Prostate gland (tissue), 2 donors: ENCODE measurements around the gene NEK2. TPM values are rescaled to one million over a fixed set of nuclear protein-coding genes. Genes with fewer than 3 reads are reported as not detected.

ENCODE experiments used
- DNase-seq: peaks from one replicate; pipeline ENCODE4 v3.0.0-alpha.2; 2019; ENCODE audit warnings: low spot score
- H3K27ac ChIP-seq, 2 donors: fragments of 200-600 bp; sonication (generic); 2 replicates each; pipeline ENCODE4 v1.5.1; 2017 to 2019
- H3K27me3 ChIP-seq: fragments of 200-600 bp; sonication (generic); replicated peaks from 2 replicates; pipeline ENCODE4 v1.5.1; 2019; ENCODE audit not compliant: insufficient read depth
- H3K36me3 ChIP-seq, 2 donors: fragments of 200-600 bp; sonication (generic); 1 replicate in 1 of 2; 2 replicates in 1 of 2; pipeline versions ENCODE4 v1.5.1 to v1.8.1; 2017 to 2019
- H3K4me1 ChIP-seq: fragments of 200-600 bp; sonication (generic); replicated peaks from 2 replicates; pipeline ENCODE4 v1.5.1; 2019
- H3K4me3 ChIP-seq, 2 donors: fragments of 200-600 bp; sonication (generic); 2 replicates each; pipeline ENCODE4 v1.5.1; 2017 to 2019
- H3K9me3 ChIP-seq: fragments of 200-600 bp; sonication (generic); 2 replicates; pipeline ENCODE4 v1.5.1; 2017
- CTCF ChIP-seq, 4 experiments: fragments of 200-600 bp in 2 of 4; fragments of 450-650 bp in 2 of 4; sonication (generic) in 2 of 4; IDR thresholded peaks; 1 replicate in 3 of 4; 2 replicates in 1 of 4; pipeline ENCODE4 v1.5.1; 2016 to 2019; ENCODE audit warnings: antibody characterized with exemption in 4 of 4, mild to moderate bottlenecking in 2 of 4, moderate library complexity in 2 of 4
- POLR2A ChIP-seq: fragments of 450-650 bp; IDR thresholded peaks from one replicate; pipeline ENCODE4 v1.6.1; 2016; ENCODE audit warnings: antibody characterized with exemption, mild to moderate bottlenecking
- POLR2AphosphoS5 ChIP-seq: sonication (generic); formaldehyde crosslinking; IDR thresholded peaks from one replicate; pipeline ENCODE4 v1.6.1; 2017; ENCODE audit warnings: antibody characterized with exemption
- WGBS: methylation state at CpG from one replicate; pipeline ENCODE4 v1.1.5; 2018; 5-methylcytosine and 5-hydroxymethylcytosine counted together
- intact Hi-C: fragments of 100-400 bp; cut with DNase I; formaldehyde crosslinking; loops from one replicate; pipeline ENCODE4 v1.14.2; 2022
- total RNA-seq, 2 donors: library from RNA; depleted of rRNA; stranded (reverse); fragments of >200 nt; gene quantifications; one replicate each; pipeline ENCODE4 v1.1.0, GENCODE V29; 2016

The NEK2 gene
- total RNA-seq, 2 donors from 2014 or later = 1.7 to 8.5 TPM

DNA sequence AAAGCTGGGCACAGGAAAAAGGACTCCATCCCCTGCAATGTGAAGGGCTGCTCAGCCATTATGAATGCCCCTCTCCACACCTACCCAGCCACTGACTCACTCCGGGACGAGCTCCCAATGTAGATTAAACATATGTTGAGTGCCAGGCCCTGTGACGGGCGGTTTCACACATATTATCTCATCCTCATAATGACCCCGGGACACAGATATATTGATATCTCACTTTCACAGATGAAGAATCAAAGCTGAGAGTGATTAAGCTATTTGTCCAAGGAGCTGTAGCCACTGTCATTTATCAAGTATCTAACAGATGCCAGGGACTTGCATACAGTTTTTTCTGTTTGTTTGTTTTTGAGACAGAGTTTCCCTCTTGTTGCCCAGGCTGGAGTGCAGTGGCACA lies 61.5 kb downstream of the NEK2 start:
- no peak overlapping the region for H3K27ac ChIP-seq
- no peaks in the 10 kb centered on the region for H3K9me3 ChIP-seq
- no peaks in the 10 kb centered on the region for H3K36me3 ChIP-seq
- intact Hi-C loops = no loop called here
- TF ChIP-seq CTCF (IDR thresholded peaks at IDR 0.05) (no peak), POLR2AphosphoS5 (no peak), POLR2A (no peak)
- no peak for DNase-seq
- WGBS = 76% methylated on average over 5 of the region's 5 CpGs
- H3K4me1 ChIP-seq = no peaks in the 10 kb centered on the region
- no peak overlapping the region for H3K4me3 ChIP-seq
- no peaks in the 10 kb centered on the region for H3K27me3 ChIP-seq

DNA sequence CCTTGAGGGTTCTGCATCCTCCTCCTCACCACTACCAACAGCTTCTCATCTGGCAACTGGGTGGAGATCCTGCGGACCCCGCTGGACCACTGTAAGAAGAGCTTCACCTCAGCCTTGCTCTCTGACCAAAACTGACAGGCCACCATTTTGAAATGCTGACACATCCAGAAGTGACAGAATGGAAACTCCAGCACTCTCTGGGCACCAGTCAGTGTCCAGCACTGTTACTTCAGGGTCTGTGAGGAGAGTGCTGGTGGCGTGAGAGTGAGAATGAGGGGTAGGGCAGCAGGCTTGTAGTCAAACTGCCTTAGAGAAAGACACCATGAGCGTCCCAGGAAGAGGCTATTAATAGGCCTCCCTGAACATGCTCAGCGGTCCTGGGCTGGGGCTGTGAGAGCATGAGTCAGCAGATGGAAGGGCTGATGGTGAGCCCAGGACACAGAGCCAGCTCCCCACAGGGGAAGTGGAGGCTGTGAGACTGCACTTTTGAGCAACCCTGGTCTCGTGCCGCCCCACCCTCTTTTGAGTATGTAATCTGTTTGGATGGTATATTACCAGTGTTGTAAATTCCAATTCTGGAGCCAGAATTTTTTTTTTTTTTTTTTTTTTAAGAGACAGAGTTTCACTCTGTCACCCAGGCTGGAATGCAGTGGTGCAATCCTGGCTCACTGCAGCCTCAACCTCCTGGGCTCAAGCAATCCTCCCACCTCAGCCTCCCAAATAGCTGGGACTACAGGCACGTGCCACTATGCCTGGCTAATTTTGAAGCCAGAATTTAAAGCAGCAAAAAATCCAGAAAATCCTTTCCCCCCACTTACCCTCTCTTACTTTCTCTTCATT lies 62.1 kb downstream of the NEK2 start:
- intact Hi-C loops = no loop called here
- Histone ChIP-seq H3K27ac (peak overlapping the region in 1 of 2 donors; percentile 25), H3K36me3 (no peaks in the 10 kb centered on the region), H3K4me3 (no peak overlapping the region), H3K27me3 (no peaks in the 10 kb centered on the region), H3K9me3 (no peaks in the 10 kb centered on the region), H3K4me1 (no peaks in the 10 kb centered on the region)
- no peak for TF ChIP-seq POLR2A
- no peak for TF ChIP-seq POLR2AphosphoS5
- no peak for TF ChIP-seq CTCF (IDR thresholded peaks at IDR 0.05)
- peak; percentile 50 for DNase-seq
- 61% methylated on average over 8 of the region's 8 CpGs for WGBS

GRCh38 chr1:211612786-211613107 lies 62.7 kb downstream of the NEK2 start:
- H3K27me3 ChIP-seq = no peaks in the 10 kb centered on the region

More at GRCh38 chr1:211612786-211613107, 62.7 kb downstream of the NEK2 start:
- H3K27ac ChIP-seq = peak overlapping the region in 1 of 2 donors; percentile 25
- H3K9me3 ChIP-seq = no peaks in the 10 kb centered on the region
- no peak for DNase-seq
- no peaks in the 10 kb centered on the region for H3K4me1 ChIP-seq
- 91% methylated on average over 6 of the region's 6 CpGs for WGBS
- intact Hi-C loops = no loop called here
- H3K36me3 ChIP-seq = no peaks in the 10 kb centered on the region
- TF ChIP-seq POLR2A (no peak), CTCF (IDR thresholded peaks at IDR 0.05) (no peak), POLR2AphosphoS5 (no peak)
- H3K4me3 ChIP-seq = no peak overlapping the region

Other genes starting within 250 kb of the NEK2 start
- gene RD3, start 183.5 kb downstream of the NEK2 start, total RNA-seq = under 1 TPM; 0.27 to 0.28 TPM
- gene SLC30A1, start 96.5 kb downstream of the NEK2 start, total RNA-seq = 10 to 100 TPM; 12.5 to 22.0 TPM
- 10 to 100 TPM; 29.6 to 81.7 TPM for gene LPGAT1, start 155.1 kb upstream of the NEK2 start, total RNA-seq